A673 (cell line): ENCODE data around the gene CFAP68. TPM values are rescaled to one million over a fixed set of nuclear protein-coding genes. Genes with fewer than 3 reads are reported as not detected.
A peak's percentile ranks its signal among the peaks of the same experiment; 100 is the strongest.

Source experiments
- BruUV-seq: library from RNA; stranded (reverse); fragments of 400-500 nt; replicated peaks from 2 replicates; lab custom pipeline; 2021; lab: Mats Ljungman, UMichigan
- CTCF ChIA-PET: fragments of 300-600 bp; sonication (Branson Sonifier 250); formaldehyde crosslinking; loops from one replicate; lab custom pipeline; 2022; ENCODE audit warnings: antibody characterized with exemption; lab: Charles Lee
- POLR2A ChIA-PET: fragments of 300-600 bp; sonication (Branson Sonifier 250); formaldehyde crosslinking; loops from one replicate; lab custom pipeline; 2022; ENCODE audit warnings: antibody characterized with exemption; ENCODE audit not compliant: low non-redundant PET; lab: Charles Lee
- DNase-seq: peaks from one replicate; pipeline ENCODE4 v3.0.0-alpha.2; 2015; ENCODE audit warnings: low spot score
- H3K27ac ChIP-seq: fragments of 200-600 bp; sonication (generic); 2 replicates; pipeline ENCODE4 v1.5.1; 2016; ENCODE audit warnings: mixed run types, low read depth, mild to moderate bottlenecking, mixed read lengths, antibody characterized with exemption, low read length; ENCODE audit not compliant: poor library complexity, severe bottlenecking
- H3K27me3 ChIP-seq: fragments of 200-600 bp; sonication (generic); replicated peaks from 2 replicates; pipeline ENCODE4 v1.6.1; 2017; ENCODE audit warnings: mixed run types, low read depth, mild to moderate bottlenecking, mixed read lengths, antibody characterized with exemption, low read length; ENCODE audit not compliant: insufficient read depth, poor library complexity
- H3K36me3 ChIP-seq: fragments of 200-600 bp; sonication (generic); 2 replicates; pipeline ENCODE4 v1.6.1; 2016; ENCODE audit warnings: mixed run types, mild to moderate bottlenecking, mixed read lengths, antibody characterized with exemption, low read length; ENCODE audit not compliant: insufficient read depth, poor library complexity, severe bottlenecking
- H3K4me1 ChIP-seq: fragments of 200-600 bp; sonication (generic); 2 replicates; pipeline ENCODE4 v1.6.1; 2017; ENCODE audit warnings: mixed run types, mild to moderate bottlenecking, mixed read lengths, antibody characterized with exemption, low read length; ENCODE audit not compliant: insufficient read depth, poor library complexity, severe bottlenecking
- H3K4me3 ChIP-seq: fragments of 200-600 bp; sonication (generic); 2 replicates; pipeline ENCODE4 v1.5.1; 2016; ENCODE audit warnings: low read depth, mixed run types, mild to moderate bottlenecking, mixed read lengths, low read length; ENCODE audit not compliant: poor library complexity, severe bottlenecking
- H3K9me3 ChIP-seq: fragments of 200-600 bp; sonication (generic); 2 replicates; pipeline ENCODE4 v1.6.1; 2016; ENCODE audit warnings: mixed run types, low read depth, mild to moderate bottlenecking, mixed read lengths, antibody characterized with exemption, low read length; ENCODE audit not compliant: poor library complexity, severe bottlenecking
- CTCF ChIP-seq: fragments of 300-800, 200-600 bp; sonication (generic); conservative IDR thresholded peaks from 2 replicates; pipeline ENCODE4 v1.5.1; 2017; ENCODE audit warnings: low read depth, mild to moderate bottlenecking, antibody characterized with exemption, low read length, moderate library complexity, mixed read lengths
- EZH2 ChIP-seq: fragments of 200-600 bp; sonication (generic); IDR thresholded peaks from 2 replicates; pipeline ENCODE4 v1.6.1; 2017; ENCODE audit warnings: borderline replicate concordance, low read depth, mild to moderate bottlenecking, mixed read lengths, antibody characterized with exemption, low read length; ENCODE audit not compliant: poor library complexity, severe bottlenecking
- intact Hi-C: fragments of 100-400 bp; cut with micrococcal nuclease; formaldehyde crosslinking; loops from one replicate; pipeline ENCODE4 v1.10.0; 2022; ENCODE audit not compliant: unreplicated experiment
- total RNA-seq: library from RNA; stranded (reverse); gene quantifications from 2 replicates; pipeline ENCODE4 v1.2.3, GENCODE V29; 2021

The CFAP68 gene
- total RNA-seq, 1 experiment from 2014 or later = 16.9 TPM

- Histone ChIP-seq H3K9me3 (no peaks in the 10 kb centered on the region), H3K4me1 (peaks cover 16% of the 10 kb centered on the region), H3K36me3 (no peaks in the 10 kb centered on the region), H3K27ac (no peak overlapping the region), H3K4me3 (no peak overlapping the region), H3K27me3 (no peaks in the 10 kb centered on the region)
- no TSS peak for BruUV-seq
- ChIA-PET CTCF (interaction anchor here (0.6 kb wide), 1 partner anchor 83 kb away, joined by 3 read pairs; no protein-coding TSS in a partner anchor), POLR2A (no interaction called here)
- DNase-seq = peak; percentile 68
- TF ChIP-seq CTCF = no peak
- TF ChIP-seq EZH2 = no peak
- intact Hi-C loops = no loop called here
Observed at GRCh38 chr11:111913997-111914396, 34.7 kb downstream of the CFAP68 start.

DNA sequence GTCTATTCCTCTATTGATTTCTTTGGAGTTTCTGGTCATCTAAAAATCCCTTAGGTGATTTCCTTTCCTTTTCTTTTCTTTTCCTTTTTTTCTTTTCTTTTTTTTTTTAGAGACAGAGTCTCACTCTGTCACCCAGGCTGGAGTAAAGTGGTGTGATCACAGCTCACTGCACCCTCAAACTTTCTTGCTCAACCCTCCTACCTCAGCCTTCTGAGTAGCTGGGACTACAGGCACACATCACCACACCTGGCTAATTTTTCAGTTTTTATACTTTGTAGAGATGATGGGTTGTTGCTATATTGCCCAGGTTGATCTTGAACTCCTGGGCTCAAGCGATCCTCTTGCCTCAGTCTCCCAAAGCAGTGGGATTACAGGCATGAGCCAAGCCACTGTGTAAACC, 37.4 kb downstream of the CFAP68 start:
- H3K4me1 ChIP-seq = peaks cover 25% of the 10 kb centered on the region
- DNase-seq = no peak
- TF ChIP-seq EZH2 (no peak), CTCF (no peak)
- ChIA-PET POLR2A (no interaction called here), CTCF (no interaction called here)
- no peak overlapping the region for H3K4me3 ChIP-seq
- no peaks in the 10 kb centered on the region for H3K36me3 ChIP-seq
- no peaks in the 10 kb centered on the region for H3K27me3 ChIP-seq
- no peaks in the 10 kb centered on the region for H3K9me3 ChIP-seq
- intact Hi-C loops = no loop called here
- H3K27ac ChIP-seq = no peak overlapping the region
- BruUV-seq = no TSS peak

GRCh38 chr11:111917312-111917711, 38.0 kb downstream of the CFAP68 start:
- Histone ChIP-seq H3K9me3 (no peaks in the 10 kb centered on the region), H3K27ac (no peak overlapping the region), H3K4me1 (peaks cover 30% of the 10 kb centered on the region), H3K4me3 (no peak overlapping the region), H3K36me3 (no peaks in the 10 kb centered on the region), H3K27me3 (no peaks in the 10 kb centered on the region)
- DNase-seq = no peak
- intact Hi-C loops = no loop called here
- TF ChIP-seq EZH2 = no peak
- TF ChIP-seq CTCF = no peak
- no TSS peak for BruUV-seq
- POLR2A ChIA-PET = no interaction called here
- CTCF ChIA-PET = no interaction called here
